NCI-H526 (cell line): ENCODE data around the gene DCTN5.
"Not testable (repeated sequence)": the region's sequence is repeated elsewhere in the genome, so short reads cannot be mapped to it uniquely, and the experiment has no call there.

Source experiments
- DNase-seq, 2 experiments: peaks; one replicate each; lab custom pipeline; 2025; lab: John Stamatoyannopoulos, UW

The DCTN5 gene

GRCh38 chr16:23694265-23694643 is 53.0 kb downstream of the DCTN5 start:
- no peak for DNase-seq

- DNase-seq = peak; percentile 30 to 64
Measured at GRCh38 chr16:23694644-23695373, 53.5 kb downstream of the DCTN5 start.

- no peak for DNase-seq
Measured at GRCh38 chr16:23695756-23696155, 54.5 kb downstream of the DCTN5 start.

GRCh38 chr16:23699100-23699499 is 57.8 kb downstream of the DCTN5 start:
- no peak for DNase-seq

- no peak for DNase-seq
Measured at GRCh38 chr16:23700093-23700492, 58.8 kb downstream of the DCTN5 start.

- peak; percentile 30 to 69 for DNase-seq
Measured at GRCh38 chr16:23700509-23700908, 59.2 kb downstream of the DCTN5 start.

- DNase-seq = no peak
Measured at GRCh38 chr16:23701045-23701444, 59.8 kb downstream of the DCTN5 start.

GRCh38 chr16:23702951-23703350 is 61.7 kb downstream of the DCTN5 start:
- DNase-seq = no peak

GRCh38 chr16:23704772-23705516 is 63.7 kb downstream of the DCTN5 start:
- DNase-seq = no peak

- no peak for DNase-seq
Measured at GRCh38 chr16:23705517-23705902, 64.2 kb downstream of the DCTN5 start.

- DNase-seq = no peak
Measured at GRCh38 chr16:23706439-23706838, 65.2 kb downstream of the DCTN5 start.

GRCh38 chr16:23709536-23709935 is 68.3 kb downstream of the DCTN5 start:
- no peak for DNase-seq

- DNase-seq = no peak
Measured at GRCh38 chr16:23710008-23710407, 68.7 kb downstream of the DCTN5 start.

GRCh38 chr16:23710504-23710903 is 69.2 kb downstream of the DCTN5 start:
- DNase-seq = no peak

GRCh38 chr16:23711785-23712184 is 70.5 kb downstream of the DCTN5 start:
- DNase-seq = no peak

- no peak for DNase-seq
Measured at GRCh38 chr16:23712976-23713375, 71.7 kb downstream of the DCTN5 start, which contains the start of gene ERN2. ERN2 (minus strand) TSS chr16:23713222; CDS start chr16:23713187, 35 bp downstream.

GRCh38 chr16:23716484-23716883 is 75.2 kb downstream of the DCTN5 start:
- no peak for DNase-seq

GRCh38 chr16:23722613-23723240 is 81.5 kb downstream of the DCTN5 start:
- not testable (repeated sequence) for DNase-seq

GRCh38 chr16:23724096-23724784 is 83.0 kb downstream of the DCTN5 start:
- no peak for DNase-seq

GRCh38 chr16:23724785-23725131 is 83.5 kb downstream of the DCTN5 start:
- no peak for DNase-seq

GRCh38 chr16:23726710-23727109 is 85.4 kb downstream of the DCTN5 start:
- no peak for DNase-seq
